Cerebellar nuclear complex (tissue), 1 donor: ENCODE measurements around the gene SCFD1.
A peak's percentile ranks its signal among the peaks of the same experiment; 100 is the strongest.
"Not testable (repeated sequence)": the region's sequence is repeated elsewhere in the genome, so short reads cannot be mapped to it uniquely, and the experiment has no call there.

Experiments
- DNase-seq, 2 experiments: peaks; one replicate each; lab custom pipeline; 2025; lab: John Stamatoyannopoulos, UW

SCFD1 gene, protein sequence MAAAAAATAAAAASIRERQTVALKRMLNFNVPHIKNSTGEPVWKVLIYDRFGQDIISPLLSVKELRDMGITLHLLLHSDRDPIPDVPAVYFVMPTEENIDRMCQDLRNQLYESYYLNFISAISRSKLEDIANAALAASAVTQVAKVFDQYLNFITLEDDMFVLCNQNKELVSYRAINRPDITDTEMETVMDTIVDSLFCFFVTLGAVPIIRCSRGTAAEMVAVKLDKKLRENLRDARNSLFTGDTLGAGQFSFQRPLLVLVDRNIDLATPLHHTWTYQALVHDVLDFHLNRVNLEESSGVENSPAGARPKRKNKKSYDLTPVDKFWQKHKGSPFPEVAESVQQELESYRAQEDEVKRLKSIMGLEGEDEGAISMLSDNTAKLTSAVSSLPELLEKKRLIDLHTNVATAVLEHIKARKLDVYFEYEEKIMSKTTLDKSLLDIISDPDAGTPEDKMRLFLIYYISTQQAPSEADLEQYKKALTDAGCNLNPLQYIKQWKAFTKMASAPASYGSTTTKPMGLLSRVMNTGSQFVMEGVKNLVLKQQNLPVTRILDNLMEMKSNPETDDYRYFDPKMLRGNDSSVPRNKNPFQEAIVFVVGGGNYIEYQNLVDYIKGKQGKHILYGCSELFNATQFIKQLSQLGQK

DNA sequence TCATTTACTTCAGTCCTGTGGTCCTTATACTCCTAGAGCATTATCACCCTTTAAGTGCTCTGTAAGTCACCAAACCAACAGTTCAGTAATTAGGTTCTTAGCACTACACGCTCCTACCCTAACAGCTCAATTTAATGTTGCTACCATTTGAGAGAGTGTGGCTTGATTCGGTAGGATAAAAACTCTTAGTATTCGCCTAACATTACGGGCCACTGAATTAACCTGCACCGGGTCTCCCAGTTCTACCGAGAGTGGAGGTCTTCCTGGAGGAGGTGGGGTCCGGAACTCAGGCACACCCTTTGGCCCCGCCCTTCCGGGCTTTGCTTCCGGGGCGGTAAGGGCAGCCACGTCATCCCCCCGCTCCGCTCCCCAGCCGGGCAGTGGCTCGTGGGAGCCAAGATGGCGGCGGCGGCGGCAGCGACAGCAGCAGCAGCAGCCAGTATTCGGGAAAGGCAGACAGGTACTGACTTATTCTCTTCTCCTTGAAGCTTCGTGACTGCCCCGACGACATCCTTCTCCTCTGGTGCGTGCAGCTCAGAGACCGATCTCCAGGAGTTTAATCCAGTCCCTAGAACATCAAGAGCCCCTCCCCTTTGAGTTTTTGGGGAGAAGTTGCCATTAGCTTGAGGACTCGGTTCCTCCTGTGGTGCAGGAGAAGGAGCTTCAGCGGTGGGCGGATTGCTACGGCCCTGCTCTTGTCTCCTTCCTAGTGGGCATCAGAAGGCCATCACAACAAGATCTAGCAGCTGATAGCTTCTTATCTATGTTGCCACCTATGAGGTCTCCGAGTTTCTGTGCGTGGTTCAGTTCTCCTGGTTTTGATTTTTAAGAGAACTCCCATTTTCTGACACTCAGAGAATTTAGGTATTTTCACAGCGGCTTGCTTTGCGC lies at the start of gene SCFD1:
TSS of gene SCFD1 (plus strand) at position 380 of the 891 bp plus-strand sequence. CDS start at position 400, 20 bp downstream.
- DNase-seq = peak; percentile 31 to 85

DNA sequence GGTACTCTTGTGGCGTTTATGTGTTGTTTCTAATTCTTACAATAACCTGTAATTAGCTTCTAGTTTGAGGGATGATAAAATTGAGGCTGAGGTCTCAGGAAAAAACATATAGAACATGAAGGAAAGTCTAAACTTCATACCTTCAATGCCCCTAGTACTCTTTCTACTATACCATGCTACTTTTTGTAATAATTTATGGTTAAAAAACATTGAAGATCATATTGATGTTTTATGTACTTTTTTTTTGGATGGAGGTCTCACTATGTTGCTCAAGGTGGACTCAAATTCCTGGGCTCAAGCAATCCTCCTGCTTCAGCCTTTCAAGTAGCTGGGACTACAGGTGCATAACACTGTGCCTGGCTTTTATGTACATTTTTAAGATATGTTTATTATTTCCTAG lies 49.3 kb upstream of the SCFD1 start:
- DNase-seq = no peak

DNA sequence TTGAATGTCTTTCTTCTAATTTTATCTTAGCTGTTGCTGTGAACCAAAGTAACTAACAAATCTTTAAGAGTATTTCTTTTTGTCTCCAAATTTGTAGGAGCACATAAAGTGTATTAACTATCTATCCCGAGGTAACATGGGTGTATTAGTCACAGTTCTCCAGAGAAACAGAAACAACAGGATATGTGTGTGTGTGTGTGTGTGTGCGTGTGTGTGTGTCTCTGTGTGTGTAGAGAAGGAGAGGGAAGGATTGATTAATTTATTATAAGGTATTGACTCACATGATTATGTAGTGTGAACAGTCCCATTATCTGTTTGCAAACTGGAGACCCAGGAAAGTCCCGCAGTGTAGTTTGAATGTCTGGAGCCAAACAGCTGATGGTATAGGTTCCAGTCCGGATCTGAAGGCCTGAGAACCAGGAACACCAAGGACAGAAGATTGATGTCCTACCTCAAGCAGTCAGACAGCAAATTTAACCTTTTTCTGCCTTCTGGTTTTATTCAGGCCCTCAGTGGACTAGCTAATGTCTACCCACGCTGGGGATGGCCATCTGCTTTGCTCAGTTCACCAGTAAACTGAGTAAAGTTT lies 48.8 kb upstream of the SCFD1 start:
- no peak for DNase-seq

DNA sequence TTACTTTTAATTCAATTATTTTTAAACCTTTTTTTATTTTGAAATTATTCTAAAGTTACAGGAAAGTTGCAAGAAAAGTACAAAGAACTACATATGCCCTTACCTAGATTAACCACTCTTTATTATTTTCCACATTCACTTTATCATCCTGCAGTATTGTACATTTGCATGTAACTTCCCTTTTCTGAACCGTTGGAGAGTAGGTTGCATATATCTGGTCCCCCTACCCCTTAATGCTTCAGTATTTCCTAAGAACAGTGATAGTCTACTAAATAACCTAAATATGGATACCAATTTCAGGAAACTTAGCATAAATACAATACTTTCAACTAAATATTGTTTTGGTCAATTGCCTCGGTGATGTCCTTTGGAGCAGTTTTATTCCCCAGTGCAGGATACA lies 48.2 kb upstream of the SCFD1 start:
- DNase-seq = no peak

DNA sequence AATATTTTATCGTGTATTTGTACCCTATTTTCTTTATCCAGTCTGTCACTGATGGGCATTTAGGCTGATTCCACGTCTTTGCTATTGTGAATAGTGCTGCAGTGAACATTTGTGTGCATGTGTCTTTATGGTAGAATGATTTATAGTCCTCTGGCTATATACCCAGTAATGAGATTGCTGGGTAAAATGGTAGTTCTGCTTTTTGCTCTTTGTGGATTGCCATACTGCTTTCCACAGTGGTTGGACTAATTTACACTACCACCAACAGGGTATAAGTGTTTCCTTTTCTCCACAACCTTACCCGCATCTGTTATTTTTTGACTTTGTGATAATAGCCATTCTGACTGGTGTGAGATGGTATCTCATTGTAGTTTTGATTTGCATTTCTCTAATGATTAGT lies 47.3 kb upstream of the SCFD1 start:
- DNase-seq = not testable (repeated sequence)

DNA sequence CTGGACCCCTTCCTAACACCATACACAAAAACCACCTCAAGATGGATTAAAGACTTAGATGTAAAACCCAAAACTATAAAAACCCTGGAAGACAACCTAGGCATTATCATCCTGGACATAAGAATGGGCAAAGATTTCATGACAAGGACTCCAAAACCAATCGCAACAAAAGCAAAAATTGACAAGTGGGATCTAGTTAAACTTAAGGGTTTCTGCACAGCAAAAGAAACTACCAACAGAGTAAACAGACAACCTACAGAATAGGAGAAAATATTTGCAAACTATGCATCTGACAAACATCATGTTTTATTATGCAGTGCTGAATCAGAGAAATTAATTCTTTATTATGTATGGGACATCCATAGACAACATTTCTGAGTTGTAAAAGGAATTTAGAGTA lies 45.8 kb upstream of the SCFD1 start:
- not testable (repeated sequence) for DNase-seq

DNA sequence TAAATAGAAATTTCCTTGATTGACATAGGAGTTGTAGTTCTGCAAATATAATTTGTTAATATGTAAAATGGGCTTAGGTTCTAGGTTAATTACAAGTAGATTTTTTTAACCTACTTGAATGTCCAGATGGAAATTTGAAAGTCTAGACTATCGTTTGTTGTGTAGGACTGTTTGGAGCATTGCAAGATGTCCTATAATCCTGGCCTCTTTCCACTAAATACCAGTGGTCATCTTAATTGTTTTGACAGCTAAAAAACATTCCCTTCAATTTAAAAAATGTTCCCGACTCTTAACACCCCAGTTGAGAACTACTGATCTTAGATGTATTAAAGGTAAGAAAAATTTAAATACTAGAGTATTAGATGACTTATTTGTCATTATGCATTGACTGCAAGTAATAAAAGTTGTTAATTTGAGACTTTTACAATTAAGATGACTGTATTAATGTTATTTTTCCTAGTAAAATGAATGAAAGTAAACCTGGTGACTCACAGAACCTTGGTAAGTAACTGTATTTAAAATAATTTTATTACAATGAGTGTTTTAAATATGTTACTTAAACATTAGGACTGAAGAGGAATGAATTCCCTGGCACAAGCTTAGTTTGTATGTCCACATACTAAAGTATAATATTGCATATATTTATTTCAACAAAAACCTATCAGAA lies 41.4 kb upstream of the SCFD1 start:
- DNase-seq = no peak

DNA sequence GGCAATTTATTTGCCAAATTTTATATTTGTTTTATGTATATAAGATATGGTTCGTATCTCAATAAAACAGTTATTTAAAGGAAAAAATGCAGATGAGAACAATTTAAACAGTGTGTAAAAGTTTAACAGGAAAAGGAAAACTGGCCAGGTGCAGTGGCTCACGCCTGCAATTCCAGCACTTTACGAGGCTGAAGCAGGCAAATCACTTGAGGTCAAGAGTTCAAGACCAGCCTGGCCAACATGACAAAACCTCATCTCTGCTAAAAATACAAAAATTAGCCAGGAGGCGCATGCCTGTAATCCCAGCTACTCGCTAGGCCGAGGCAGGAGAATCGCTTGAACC lies 40.9 kb upstream of the SCFD1 start:
- DNase-seq = no peak

DNA sequence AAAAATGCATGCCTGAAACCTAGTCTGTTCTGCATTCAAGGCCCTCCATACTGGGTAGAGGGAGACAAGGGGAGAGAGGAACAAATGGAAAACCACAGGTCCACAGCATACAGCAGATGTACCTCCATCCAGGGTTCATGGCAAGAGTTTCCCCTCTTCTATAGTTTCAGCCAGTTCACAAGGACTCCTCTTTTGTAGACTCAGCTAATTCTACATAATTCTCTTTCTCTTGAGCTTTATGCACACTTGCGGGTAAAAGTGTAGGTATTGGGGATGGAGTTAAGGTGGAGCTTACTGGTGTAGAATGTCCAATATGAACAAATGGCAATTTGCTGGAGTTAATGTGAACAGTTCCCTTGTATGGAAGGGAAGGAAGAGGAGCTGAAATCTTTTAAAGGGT lies 39.7 kb upstream of the SCFD1 start:
- no peak for DNase-seq

DNA sequence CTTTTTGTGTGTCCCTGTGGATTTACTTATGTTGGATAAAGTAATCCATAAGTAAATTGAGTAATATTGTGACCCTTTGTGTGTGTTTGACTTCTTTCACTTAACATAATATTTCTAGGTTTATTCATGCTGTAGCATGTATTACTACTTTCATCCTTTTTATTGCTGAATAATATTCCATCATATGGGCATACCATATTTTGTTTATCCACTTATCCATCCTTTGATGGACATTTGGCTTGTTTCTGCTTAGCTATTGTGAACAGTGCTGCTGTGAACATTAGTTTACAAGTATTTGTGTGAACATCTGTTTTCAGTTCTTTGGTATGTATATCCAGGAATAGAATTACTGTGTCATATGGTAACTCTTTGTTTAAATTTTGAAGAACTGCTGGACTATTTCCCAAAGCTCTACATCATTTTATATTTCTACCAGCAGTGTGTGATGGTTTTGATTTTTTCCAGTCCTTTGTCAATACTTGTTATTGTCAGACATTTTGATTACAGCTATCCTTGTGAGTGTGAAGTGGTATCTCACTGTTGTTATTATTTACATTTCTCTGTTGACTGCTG lies 38.0 kb upstream of the SCFD1 start:
- no peak for DNase-seq

DNA sequence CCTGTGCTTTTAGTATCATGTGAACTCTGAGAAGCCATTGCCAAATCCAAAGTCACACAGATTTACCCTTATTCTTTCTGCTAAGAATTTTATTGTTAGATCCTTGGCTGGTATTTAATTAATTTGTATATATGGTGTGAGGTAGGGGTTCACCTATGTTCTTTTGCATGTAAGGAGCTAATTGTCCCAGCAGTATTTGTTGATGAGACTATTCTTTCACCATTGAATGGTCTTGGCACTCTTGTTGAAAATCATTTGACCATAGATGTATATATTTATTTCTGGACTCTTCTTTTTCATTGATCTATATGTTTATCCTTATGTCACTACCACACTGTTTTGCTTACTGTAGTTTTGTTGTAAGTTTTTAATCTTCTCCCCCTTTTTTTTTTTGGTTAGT lies 36.9 kb upstream of the SCFD1 start:
- no peak for DNase-seq

DNA sequence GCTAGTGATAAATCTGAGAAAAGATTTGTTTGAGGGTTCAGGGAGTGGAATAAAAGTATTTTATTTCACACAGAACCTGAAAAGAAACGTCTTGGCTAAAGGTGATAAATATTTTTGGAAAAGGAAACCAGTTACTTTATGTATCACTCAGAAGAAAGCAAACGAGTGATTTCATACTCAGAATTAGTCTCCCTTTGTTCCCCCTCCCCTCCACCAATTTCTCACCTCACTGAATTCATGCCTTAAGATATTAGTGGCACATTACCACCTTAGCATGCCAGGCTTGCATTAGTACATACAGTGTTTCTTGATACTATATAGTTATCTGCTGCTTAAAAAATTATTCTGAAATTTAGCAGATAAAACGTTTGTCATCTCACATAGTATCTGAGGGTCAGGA lies 35.0 kb upstream of the SCFD1 start:
- DNase-seq = no peak

DNA sequence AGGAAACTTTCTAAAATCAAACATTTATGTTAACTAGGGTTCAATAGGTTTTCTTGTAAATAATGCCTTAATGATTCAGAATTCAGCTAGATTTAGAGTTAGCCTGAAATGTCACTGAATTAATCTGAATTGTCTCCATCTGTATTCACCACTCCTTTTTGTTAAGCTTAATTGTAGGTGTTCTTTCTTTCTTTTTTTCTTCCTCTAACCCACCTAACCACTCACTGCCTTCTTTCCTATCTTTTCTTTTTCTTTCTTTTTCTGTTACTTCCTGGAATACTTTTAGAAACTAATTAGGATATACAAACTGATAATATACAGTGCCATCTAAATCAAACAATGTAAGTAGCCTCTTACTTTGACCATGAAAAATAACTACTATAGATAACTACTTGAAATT lies 33.2 kb upstream of the SCFD1 start:
- DNase-seq = no peak

DNA sequence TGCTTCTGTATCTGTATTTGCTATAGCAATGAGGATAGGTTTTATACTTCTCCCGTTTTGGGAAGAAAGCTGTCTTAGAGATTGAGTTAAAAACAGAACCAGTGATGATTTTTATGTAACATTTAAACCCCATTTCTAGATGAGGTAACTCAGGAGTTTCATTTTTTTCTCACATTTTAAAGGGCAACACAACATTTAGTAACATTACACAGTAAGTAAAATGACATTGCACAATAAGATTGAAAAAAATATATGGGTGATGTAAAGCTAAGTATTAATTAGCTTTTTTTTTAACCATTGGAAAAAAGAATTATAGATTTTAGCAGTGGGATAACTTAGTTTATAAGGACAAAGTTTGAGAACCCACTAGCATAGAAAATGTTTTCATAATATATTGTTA lies 25.2 kb upstream of the SCFD1 start:
- DNase-seq = no peak

DNA sequence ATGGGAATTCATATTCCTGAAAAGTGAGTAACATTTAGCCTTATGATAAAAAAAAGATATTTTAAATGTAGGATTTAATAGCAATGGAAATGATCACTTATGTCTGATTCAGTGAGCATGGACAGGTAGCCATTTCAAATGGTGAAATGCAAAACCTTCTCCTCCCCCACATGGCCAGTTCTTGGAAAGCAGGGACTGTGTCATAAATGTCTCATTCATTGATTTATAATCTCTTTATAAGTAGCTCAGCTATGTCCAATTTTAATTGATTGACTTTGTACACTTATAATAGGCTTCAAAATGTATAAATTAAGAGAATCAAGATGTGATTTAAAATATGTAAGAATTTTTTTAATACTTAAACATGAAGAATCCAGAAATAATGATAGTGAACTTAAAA lies 24.6 kb upstream of the SCFD1 start:
- no peak for DNase-seq

DNA sequence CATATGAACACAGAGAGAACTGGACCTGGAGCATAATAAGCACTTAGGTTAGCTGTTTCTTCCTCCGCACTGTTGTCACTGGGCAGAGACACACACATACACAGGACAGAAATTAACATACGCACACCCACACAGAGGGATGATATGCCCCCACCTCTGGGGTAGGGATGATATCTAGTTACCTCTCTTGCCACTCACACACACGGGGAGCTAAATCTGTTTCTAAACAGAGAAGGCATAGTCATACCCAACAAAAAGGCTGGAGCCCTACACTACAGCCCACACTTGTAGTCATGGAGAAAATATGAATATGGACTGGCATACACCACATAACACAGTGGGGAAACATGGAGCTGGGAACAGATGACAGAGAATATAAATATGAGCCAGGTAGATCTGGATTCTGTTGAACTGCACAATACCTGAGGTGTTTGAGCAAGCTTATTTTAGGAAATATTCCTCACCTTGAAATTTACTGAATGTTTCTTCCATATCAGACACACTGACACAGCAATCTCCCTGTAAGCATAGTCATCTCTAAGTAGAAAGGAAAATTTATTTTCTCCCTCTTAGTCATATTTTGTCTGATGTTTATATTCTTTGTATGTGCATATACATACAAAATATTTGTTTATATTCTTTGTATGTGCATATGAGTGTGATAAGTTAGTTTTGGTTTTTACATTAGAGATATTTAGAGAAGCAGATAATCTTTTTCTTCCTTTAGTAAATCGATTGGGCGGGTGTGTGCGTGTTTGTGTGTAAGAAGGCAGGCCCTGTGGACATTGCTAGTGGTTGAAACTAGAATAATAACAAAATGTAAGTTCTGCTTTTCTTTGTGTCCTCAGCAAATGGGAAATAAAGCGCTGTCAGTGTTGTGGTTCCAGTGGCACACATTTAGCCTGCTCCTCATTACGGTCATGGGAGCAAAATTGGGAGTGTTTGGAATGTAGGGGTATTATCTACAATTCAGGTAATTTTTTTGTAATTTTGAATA lies 20.9 kb upstream of the SCFD1 start:
- no peak for DNase-seq

DNA sequence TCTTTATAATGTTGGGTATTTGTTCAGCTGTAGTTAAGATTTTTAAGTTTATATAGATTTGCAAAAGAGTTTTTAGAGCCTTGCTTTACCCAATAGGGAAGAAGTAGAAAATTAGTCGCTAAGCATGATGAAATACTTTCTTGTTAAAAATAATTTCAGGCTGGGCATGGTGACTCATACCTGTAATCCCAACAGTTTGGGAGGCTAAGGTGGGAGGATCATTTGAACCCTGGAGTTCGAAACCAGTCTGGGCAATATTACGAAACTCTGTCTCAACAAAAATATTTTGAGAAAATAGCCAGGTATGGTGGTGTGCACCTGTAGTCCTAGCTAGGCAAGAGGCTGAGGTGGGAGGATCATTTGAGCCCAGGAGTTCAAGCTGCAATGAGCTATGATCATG lies 18.7 kb upstream of the SCFD1 start:
- DNase-seq = no peak

DNA sequence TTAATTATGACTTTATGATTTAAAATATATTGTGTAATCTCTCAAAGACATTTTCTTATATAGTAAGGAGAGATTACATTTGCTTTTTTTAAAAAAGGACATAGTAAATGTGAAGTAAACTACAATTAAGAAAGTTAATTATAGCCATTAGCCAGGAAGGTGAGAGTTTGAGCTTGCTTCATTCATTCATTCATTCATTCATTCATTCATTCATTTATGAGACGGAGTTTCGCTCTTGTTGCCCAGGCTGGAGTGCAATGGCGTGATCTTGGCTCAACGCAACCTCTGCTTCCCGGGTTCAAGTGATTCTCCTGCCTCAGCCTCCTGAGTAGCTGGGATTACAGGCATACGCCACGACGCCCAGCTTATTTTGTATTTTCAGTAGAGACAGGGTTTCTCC lies 17.4 kb upstream of the SCFD1 start:
- DNase-seq = not testable (repeated sequence)

DNA sequence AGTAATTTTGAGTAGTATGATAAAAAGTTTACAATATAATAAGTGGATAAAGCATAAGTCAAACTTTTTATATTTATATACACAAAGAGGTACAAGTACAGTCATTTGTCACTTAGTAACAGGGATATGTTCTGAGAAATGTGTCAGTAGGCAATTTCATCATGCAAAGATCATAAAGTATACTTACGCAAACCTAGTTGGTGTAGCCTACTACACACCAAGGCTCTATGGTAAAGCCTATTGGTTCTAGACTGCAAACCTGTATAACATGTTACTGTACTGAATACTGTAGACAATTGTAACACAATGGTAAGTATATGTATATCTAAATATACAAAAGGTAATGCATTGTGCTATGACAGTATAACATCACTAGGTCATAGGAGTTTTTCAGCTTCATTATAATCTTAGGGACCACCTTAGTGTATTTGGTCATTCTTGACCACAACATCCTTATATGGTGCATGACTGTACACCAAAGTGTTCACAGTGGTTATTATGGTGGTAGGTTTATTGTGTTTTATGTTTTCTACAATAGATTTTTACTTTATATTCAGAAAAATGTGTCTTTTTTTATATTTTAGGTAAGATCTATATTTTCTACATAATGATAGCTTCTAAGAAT lies 14.9 kb upstream of the SCFD1 start:
- DNase-seq = no peak

DNA sequence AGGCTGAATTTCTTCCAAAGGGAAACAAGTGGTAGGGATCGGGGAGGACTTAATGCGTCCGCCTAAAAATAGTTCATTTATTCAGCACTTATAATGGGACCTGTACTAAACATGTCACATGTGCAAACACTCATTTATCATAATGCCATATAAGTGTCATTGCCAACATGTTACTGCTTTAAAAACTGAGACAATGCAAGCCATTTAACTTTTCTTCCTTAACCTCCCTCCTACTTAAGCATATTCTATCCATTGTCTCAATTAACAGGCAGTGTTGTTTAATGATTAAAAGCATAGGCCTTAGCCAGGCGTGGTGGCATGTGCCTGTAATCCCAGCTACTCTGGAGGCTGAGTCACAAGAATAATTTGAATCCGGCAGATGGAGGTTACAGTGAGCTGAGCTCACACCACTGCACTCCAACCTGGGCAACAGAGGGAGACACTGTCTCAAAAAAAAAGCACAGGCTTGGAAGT lies 13.5 kb upstream of the SCFD1 start:
- no peak for DNase-seq
